Hepatocyte (in vitro differentiated cells): ENCODE measurements around the gene ZNF710. TPM values are rescaled to one million over a fixed set of nuclear protein-coding genes. Genes with fewer than 3 reads are reported as not detected.

Experiments
- DNase-seq: peaks from one replicate; pipeline ENCODE4 v3.0.0-alpha.2; 2016; ENCODE audit warnings: low spot score
- H2AFZ ChIP-seq: fragments of 200-600 bp; sonication (generic); 2 replicates; pipeline ENCODE4 v1.6.0; 2016; ENCODE audit warnings: antibody characterized with exemption, mild to moderate bottlenecking
- H3K27ac ChIP-seq: fragments of 200-600 bp; sonication (generic); 2 replicates; pipeline ENCODE4 v1.5.1; 2016; ENCODE audit warnings: mild to moderate bottlenecking
- H3K27me3 ChIP-seq: fragments of 200-600 bp; sonication (generic); 2 replicates; pipeline ENCODE4 v1.6.1; 2016
- H3K36me3 ChIP-seq: fragments of 200-600 bp; sonication (generic); replicated peaks from 2 replicates; pipeline ENCODE4 v1.5.1; 2016; ENCODE audit warnings: low read depth; ENCODE audit not compliant: insufficient read depth
- H3K4me1 ChIP-seq: fragments of 200-600 bp; sonication (generic); 2 replicates; pipeline ENCODE4 v1.5.1; 2016; ENCODE audit warnings: mild to moderate bottlenecking, moderate library complexity; ENCODE audit not compliant: insufficient read depth
- H3K4me2 ChIP-seq: fragments of 200-600 bp; sonication (generic); 2 replicates; pipeline ENCODE4 v1.6.0; 2016
- H3K4me3 ChIP-seq: fragments of 200-600 bp; sonication (generic); 2 replicates; pipeline ENCODE4 v1.5.1; 2016; ENCODE audit warnings: mild to moderate bottlenecking
- H3K79me2 ChIP-seq: fragments of 200-600 bp; sonication (generic); 2 replicates; pipeline ENCODE4 v1.6.0; 2017; ENCODE audit warnings: mild to moderate bottlenecking
- H3K9me2 ChIP-seq: fragments of 200-600 bp; sonication (generic); replicated peaks from 2 replicates; pipeline ENCODE4 v1.6.0; 2017; ENCODE audit warnings: mild to moderate bottlenecking; ENCODE audit not compliant: insufficient read depth
- H3K9me3 ChIP-seq: fragments of 200-600 bp; sonication (generic); 2 replicates; pipeline ENCODE4 v1.5.1; 2016; ENCODE audit warnings: low read depth, mild to moderate bottlenecking
- H4K20me1 ChIP-seq: fragments of 200-600 bp; sonication (generic); 2 replicates; pipeline ENCODE4 v1.6.0; 2016; ENCODE audit warnings: mild to moderate bottlenecking; ENCODE audit not compliant: insufficient read depth, poor library complexity, severe bottlenecking
- CTCF ChIP-seq: fragments of 200-600 bp; sonication (generic); IDR thresholded peaks from 2 replicates; pipeline ENCODE4 v1.5.1; 2016; ENCODE audit warnings: antibody characterized with exemption, mild to moderate bottlenecking; ENCODE audit not compliant: poor library complexity
- EZH2 ChIP-seq: fragments of 200-600 bp; sonication (generic); IDR thresholded peaks from 2 replicates; pipeline ENCODE4 v1.6.1; 2016; ENCODE audit warnings: antibody characterized with exemption, mild to moderate bottlenecking, borderline replicate concordance
- EZH2phosphoT487 ChIP-seq: fragments of 200-600 bp; sonication (generic); IDR thresholded peaks from one replicate; pipeline ENCODE4 v1.6.1; 2018; ENCODE audit warnings: antibody characterized with exemption, mild to moderate bottlenecking, low read depth, moderate library complexity; ENCODE audit not compliant: unreplicated experiment, severe bottlenecking
- WGBS: methylation state at CpG from one replicate; pipeline ENCODE4 v1.1.6; 2016; ENCODE audit warnings: low lambda C conversion rate; ENCODE audit errors: missing lambda C conversion rate; 5-methylcytosine and 5-hydroxymethylcytosine counted together
- polyA plus RNA-seq: library from polyadenylated mRNA; unstranded; fragments of >200 nt; fragmentation: Nextera tagmentation; extraction: Ambion mirVana; gene quantifications from 2 replicates; pipeline ENCODE4 v1.2.1, GENCODE V29; 2016
- total RNA-seq: library from RNA; depleted of rRNA; stranded (reverse); fragments of >200 nt; gene quantifications from 2 replicates; pipeline ENCODE4 v1.2.3, GENCODE V29; 2014

ZNF710 gene
- total and polyA plus RNA-seq, 2 experiments from 2014 or later, result 14.5 to 17.2 TPM

GRCh38 chr15:90124507-90124906, 123.4 kb downstream of the ZNF710 start:
- Histone ChIP-seq H2AFZ (no peak overlapping the region), H3K27me3 (no peaks in the 10 kb centered on the region), H3K9me2 (no peaks in the 10 kb centered on the region), H3K79me2 (no peaks in the 10 kb centered on the region), H3K4me2 (no peak overlapping the region), H4K20me1 (no peaks in the 10 kb centered on the region), H3K36me3 (no peaks in the 10 kb centered on the region), H3K4me3 (no peak overlapping the region), H3K4me1 (peaks cover 10% of the 10 kb centered on the region), H3K9me3 (no peaks in the 10 kb centered on the region), H3K27ac (peak overlapping the region; percentile 47)
- TF ChIP-seq EZH2, result no peak
- TF ChIP-seq EZH2phosphoT487, result no peak
- no peak for TF ChIP-seq CTCF
- no peak for DNase-seq

- peaks cover 10% of the 10 kb centered on the region for H3K4me1 ChIP-seq
- H3K36me3 ChIP-seq, result no peaks in the 10 kb centered on the region
- H3K79me2 ChIP-seq, result no peaks in the 10 kb centered on the region
- H4K20me1 ChIP-seq, result no peaks in the 10 kb centered on the region
- no peak for TF ChIP-seq EZH2phosphoT487
- no peak for TF ChIP-seq EZH2
- TF ChIP-seq CTCF, result no peak
- peak; percentile 53 for DNase-seq
- no peaks in the 10 kb centered on the region for H3K9me2 ChIP-seq
- no peak overlapping the region for H2AFZ ChIP-seq
- H3K4me2 ChIP-seq, result no peak overlapping the region
- H3K9me3 ChIP-seq, result no peaks in the 10 kb centered on the region
- H3K27ac ChIP-seq, result peak overlapping the region; percentile 40
- no peak overlapping the region for H3K4me3 ChIP-seq
- WGBS, result 59% methylated on average over 6 of the region's 6 CpGs
- no peaks in the 10 kb centered on the region for H3K27me3 ChIP-seq
These were observed 124.9 kb downstream of the ZNF710 start for GRCh38 chr15:90126022-90126421.

GRCh38 chr15:90126596-90127435, 125.7 kb downstream of the ZNF710 start:
- H3K4me2 ChIP-seq, result peak overlapping the region; percentile 56
- TF ChIP-seq EZH2, result no peak
- TF ChIP-seq CTCF, result no peak
- no peak for TF ChIP-seq EZH2phosphoT487
- H2AFZ ChIP-seq, result no peak overlapping the region
- H3K36me3 ChIP-seq, result no peaks in the 10 kb centered on the region
- no peak overlapping the region for H3K4me3 ChIP-seq
- H3K4me1 ChIP-seq, result peaks cover 10% of the 10 kb centered on the region
- DNase-seq, result peak; percentile 46
- no peaks in the 10 kb centered on the region for H3K27me3 ChIP-seq
- H3K79me2 ChIP-seq, result no peaks in the 10 kb centered on the region
- 18% methylated on average over 10 of the region's 10 CpGs for WGBS
- no peaks in the 10 kb centered on the region for H3K9me3 ChIP-seq
- H3K27ac ChIP-seq, result peak overlapping the region; percentile 34
- H4K20me1 ChIP-seq, result no peaks in the 10 kb centered on the region
- H3K9me2 ChIP-seq, result no peaks in the 10 kb centered on the region
